ENCODE data around the gene OSER1.

GRCh38 chr20:44219170-44219730, 8.7 kb upstream of the OSER1 start:
- no peak for TF ChIP-seq CTCF (conservative IDR thresholded peaks at IDR 0.05; ENCODE audit: low read length)
- TF ChIP-seq EZH2phosphoT487 (IDR thresholded peaks at IDR 0.05; ENCODE audit: borderline replicate concordance): no peak

Measured in Loucy (cell line).